H9 (cell line): ENCODE measurements around the gene OSBP2. TPM values are rescaled to one million over a fixed set of nuclear protein-coding genes. Genes with fewer than 3 reads are reported as not detected.

ENCODE experiments used
- DNase-seq: peaks from one replicate; pipeline ENCODE4 v3.0.0-alpha.2; 2017
- H2AFZ ChIP-seq: one replicate; pipeline ENCODE4 v1.6.1; 2013; ENCODE audit warnings: mild to moderate bottlenecking, low read length, control low read depth, moderate library complexity
- H2AK5ac ChIP-seq: 2 replicates; pipeline ENCODE4 v1.6.1; 2013; ENCODE audit warnings: low read length, control low read depth, mixed read lengths; ENCODE audit not compliant: insufficient read length
- H2BK120ac ChIP-seq: one replicate; pipeline ENCODE4 v1.6.1; 2013; ENCODE audit warnings: low read depth, mild to moderate bottlenecking, low read length, control low read depth, inconsistent platforms; ENCODE audit not compliant: poor library complexity, severe bottlenecking
- H2BK12ac ChIP-seq: 2 replicates; pipeline ENCODE4 v1.6.1; 2013; ENCODE audit warnings: low read length, control low read depth, mixed read lengths, low read depth; ENCODE audit not compliant: insufficient read length
- H2BK15ac ChIP-seq: 2 replicates; pipeline ENCODE4 v1.6.1; 2013; ENCODE audit warnings: low read depth, low read length, control low read depth
- H2BK20ac ChIP-seq: one replicate; pipeline ENCODE4 v1.6.1; 2013; ENCODE audit warnings: low read depth, mild to moderate bottlenecking, low read length, control low read depth, inconsistent platforms; ENCODE audit not compliant: poor library complexity, severe bottlenecking
- H2BK5ac ChIP-seq: 2 replicates; pipeline ENCODE4 v1.6.1; 2013; ENCODE audit warnings: low read length, control low read depth, mixed read lengths; ENCODE audit not compliant: insufficient read length
- H3K14ac ChIP-seq: 2 replicates; pipeline ENCODE4 v1.6.1; 2013; ENCODE audit warnings: low read length, control low read depth; ENCODE audit not compliant: insufficient read depth
- H3K18ac ChIP-seq: 2 replicates; pipeline ENCODE4 v1.6.1; 2013; ENCODE audit warnings: low read depth, mild to moderate bottlenecking, mixed read lengths, low read length, control low read depth; ENCODE audit not compliant: insufficient read length
- H3K23ac ChIP-seq: 2 replicates; pipeline ENCODE4 v1.6.1; 2013; ENCODE audit warnings: low read length, control low read depth, mixed read lengths, low read depth; ENCODE audit not compliant: insufficient read length
- H3K23me2 ChIP-seq: 2 replicates; pipeline ENCODE4 v1.6.1; 2013; ENCODE audit warnings: low read depth, mild to moderate bottlenecking, mixed read lengths, low read length, control low read depth; ENCODE audit not compliant: insufficient read length, poor library complexity, severe bottlenecking
- H3K27ac ChIP-seq: 2 replicates; pipeline ENCODE4 v1.5.1; 2013; ENCODE audit warnings: low read length, control low read depth, mixed read lengths, low read depth; ENCODE audit not compliant: insufficient read length
- H3K27me3 ChIP-seq: 2 replicates; pipeline ENCODE4 v1.6.1; 2013; ENCODE audit warnings: low read length, control low read depth, inconsistent platforms; ENCODE audit not compliant: insufficient read depth
- H3K4ac ChIP-seq: 2 replicates; pipeline ENCODE4 v1.6.1; 2013; ENCODE audit warnings: low read depth, mild to moderate bottlenecking, control low read depth, inconsistent platforms, low read length, moderate library complexity
- H3K4me1 ChIP-seq: 2 replicates; pipeline ENCODE4 v1.6.1; 2013; ENCODE audit warnings: low read length, control low read depth, inconsistent platforms; ENCODE audit not compliant: insufficient read depth
- H3K4me2 ChIP-seq: 2 replicates; pipeline ENCODE4 v1.6.1; 2013; ENCODE audit warnings: low read length, control low read depth, mixed read lengths; ENCODE audit not compliant: insufficient read length, insufficient read depth
- H3K56ac ChIP-seq: 2 replicates; pipeline ENCODE4 v1.6.1; 2013; ENCODE audit warnings: low read depth, mild to moderate bottlenecking, mixed read lengths, low read length, control low read depth; ENCODE audit not compliant: insufficient read length
- H3K79me1 ChIP-seq: 2 replicates; pipeline ENCODE4 v1.6.1; 2013; ENCODE audit warnings: low read depth, mild to moderate bottlenecking, moderate library complexity, low read length, control low read depth, inconsistent platforms; ENCODE audit not compliant: insufficient read depth, poor library complexity, severe bottlenecking
- H3K79me2 ChIP-seq: 2 replicates; pipeline ENCODE4 v1.6.1; 2013; ENCODE audit warnings: low read length, control low read depth, inconsistent platforms; ENCODE audit not compliant: insufficient read depth
- H3K9ac ChIP-seq: 2 replicates; pipeline ENCODE4 v1.6.1; 2013; ENCODE audit warnings: low read length, control low read depth, mixed read lengths; ENCODE audit not compliant: insufficient read length; ENCODE audit errors: extremely low read depth
- H3K9me3 ChIP-seq: one replicate; pipeline ENCODE4 v1.6.1; 2013; ENCODE audit warnings: low read depth, low read length, inconsistent platforms; ENCODE audit not compliant: control insufficient read depth
- H3T11ph ChIP-seq: one replicate; pipeline ENCODE4 v1.6.1; 2013; ENCODE audit warnings: mild to moderate bottlenecking, low read length, control low read depth, inconsistent platforms
- H4K20me1 ChIP-seq: one replicate; pipeline ENCODE4 v1.6.1; 2013; ENCODE audit not compliant: control insufficient read depth, insufficient read length, insufficient read depth
- H4K5ac ChIP-seq: 2 replicates; pipeline ENCODE4 v1.6.1; 2013; ENCODE audit warnings: low read depth, mild to moderate bottlenecking, mixed read lengths, low read length, control low read depth; ENCODE audit not compliant: insufficient read length
- H4K8ac ChIP-seq: replicated peaks from 2 replicates; pipeline ENCODE4 v1.6.1; 2013; ENCODE audit warnings: low read length, control low read depth, mixed read lengths, low read depth; ENCODE audit not compliant: insufficient read length
- H4K91ac ChIP-seq: 2 replicates; pipeline ENCODE4 v1.6.1; 2013; ENCODE audit warnings: low read depth, mild to moderate bottlenecking, moderate library complexity, mixed read lengths, low read length, control low read depth; ENCODE audit not compliant: insufficient read length
- H3K27ac Mint-ChIP-seq, 3 experiments: 2 replicates in 2 of 3; 3 replicates in 1 of 3; pipeline ENCODE4 v1.8.0; 2020 to 2021; ENCODE audit warnings: mixed read lengths in 3 of 3, mild to moderate bottlenecking in 1 of 3, moderate library complexity in 1 of 3
- H3K27me3 Mint-ChIP-seq: 2 replicates; pipeline ENCODE4 v1.8.0; 2021; ENCODE audit warnings: low read depth, mild to moderate bottlenecking, moderate library complexity, mixed read lengths
- H3K36me3 Mint-ChIP-seq, 3 experiments: 2 replicates in 2 of 3; 3 replicates in 1 of 3; pipeline ENCODE4 v1.8.0; 2020 to 2021; ENCODE audit warnings: low read depth in 3 of 3, mixed read lengths in 3 of 3; ENCODE audit not compliant: insufficient read depth in 1 of 3
- H3K4me1 Mint-ChIP-seq, 2 experiments: 2 replicates each; pipeline ENCODE4 v1.8.0; 2020; ENCODE audit warnings: mixed read lengths in 2 of 2
- H3K4me3 Mint-ChIP-seq, 2 experiments: 2 replicates in 1 of 2; 3 replicates in 1 of 2; pipeline ENCODE4 v1.8.0; 2020 to 2021; ENCODE audit warnings: mild to moderate bottlenecking in 2 of 2, mixed read lengths in 2 of 2, moderate library complexity in 1 of 2
- H3K9me3 Mint-ChIP-seq, 2 experiments: 2 replicates in 1 of 2; 3 replicates in 1 of 2; pipeline ENCODE4 v1.8.0; 2020; ENCODE audit warnings: mild to moderate bottlenecking in 2 of 2, mixed read lengths in 2 of 2, moderate library complexity in 1 of 2
- CTCF ChIP-seq: fragments of 200-600 bp; sonication (generic); conservative IDR thresholded peaks from 3 replicates; pipeline ENCODE4 v1.8.0; 2021; ENCODE audit warnings: antibody characterized with exemption, mild to moderate bottlenecking
- whole genome bisulfite sequencing: extraction: QIAGEN DNeasy Blood & Tissue Kit; methylation state at CpG from one replicate; pipeline ENCODE4 v1.1.7; 2013; ENCODE audit warnings: missing lambda C conversion rate, low lambda C conversion rate, mixed read lengths; ENCODE audit not compliant: insufficient read length; ENCODE audit errors: extremely low coverage; 5-methylcytosine and 5-hydroxymethylcytosine counted together
- total RNA-seq: library from RNA; stranded (reverse); gene quantifications from 2 replicates; pipeline ENCODE4 v1.2.1, GENCODE V29; 2021

Gene OSBP2
- total RNA-seq, 1 experiment from 2014 or later: 3.4 TPM

- H3K27me3 ChIP-seq: no peaks in the 10 kb centered on the region
- peaks cover 6 to 8% of the 10 kb centered on the region in 2 experiments; a peak in 4 of 5 replicates for H3K9me3 Mint-ChIP-seq
- H3K4me3 Mint-ChIP-seq: no peak overlapping the region
- no CpG with 5 or more reads among the region's 7 CpGs for WGBS
- no peak overlapping the region for H2AK5ac ChIP-seq
- no peaks in the 10 kb centered on the region for H4K20me1 ChIP-seq
- no peak overlapping the region for H3K27ac ChIP-seq
- no peak overlapping the region for H4K5ac ChIP-seq
- H4K91ac ChIP-seq: no peak overlapping the region
- H3K4me1 ChIP-seq: no peaks in the 10 kb centered on the region
- no peak for TF ChIP-seq CTCF
- H3K23me2 ChIP-seq: no peaks in the 10 kb centered on the region
- no peaks in the 10 kb centered on the region; the same call in 1 of the 2 replicates for H3K27me3 Mint-ChIP-seq
- no peak overlapping the region for H2BK5ac ChIP-seq
- no peak overlapping the region for H3K56ac ChIP-seq
- no peak overlapping the region for H2BK15ac ChIP-seq
- peaks cover 0 to 2% of the 10 kb centered on the region in 2 experiments; a peak in 1 of 4 replicates for H3K4me1 Mint-ChIP-seq
- H2BK12ac ChIP-seq: no peak overlapping the region
- H3K4me2 ChIP-seq: no peak overlapping the region
- no peaks in the 10 kb centered on the region for H3K79me1 ChIP-seq
- DNase-seq: no peak
- H3K9ac ChIP-seq: no peak overlapping the region
- no peak overlapping the region for H4K8ac ChIP-seq
- no peak overlapping the region for H3K18ac ChIP-seq
- H3K79me2 ChIP-seq: no peaks in the 10 kb centered on the region
- H3K4ac ChIP-seq: no peak overlapping the region
- no peaks in the 10 kb centered on the region for H3K9me3 ChIP-seq
- H3K27ac Mint-ChIP-seq: no peak overlapping the region
- H2AFZ ChIP-seq: no peak overlapping the region
- H3K14ac ChIP-seq: no peak overlapping the region
- H3K23ac ChIP-seq: no peak overlapping the region
- no peak overlapping the region for H2BK20ac ChIP-seq
- peaks cover 12 to 23% (median 22%) of the 10 kb centered on the region in 3 experiments for H3K36me3 Mint-ChIP-seq
- no peak overlapping the region for H3T11ph ChIP-seq
- no peak overlapping the region for H2BK120ac ChIP-seq
Observed at GRCh38 chr22:30919973-30920372, 225.3 kb downstream of the OSBP2 start.
